ENCODE data around the gene TNS1.

Gene TNS1

GRCh38 chr2:217913436-217913835, 89.4 kb downstream of the TNS1 start:
- no peak for DNase-seq (ENCODE audit: low read depth in 2 of 2)

DNA sequence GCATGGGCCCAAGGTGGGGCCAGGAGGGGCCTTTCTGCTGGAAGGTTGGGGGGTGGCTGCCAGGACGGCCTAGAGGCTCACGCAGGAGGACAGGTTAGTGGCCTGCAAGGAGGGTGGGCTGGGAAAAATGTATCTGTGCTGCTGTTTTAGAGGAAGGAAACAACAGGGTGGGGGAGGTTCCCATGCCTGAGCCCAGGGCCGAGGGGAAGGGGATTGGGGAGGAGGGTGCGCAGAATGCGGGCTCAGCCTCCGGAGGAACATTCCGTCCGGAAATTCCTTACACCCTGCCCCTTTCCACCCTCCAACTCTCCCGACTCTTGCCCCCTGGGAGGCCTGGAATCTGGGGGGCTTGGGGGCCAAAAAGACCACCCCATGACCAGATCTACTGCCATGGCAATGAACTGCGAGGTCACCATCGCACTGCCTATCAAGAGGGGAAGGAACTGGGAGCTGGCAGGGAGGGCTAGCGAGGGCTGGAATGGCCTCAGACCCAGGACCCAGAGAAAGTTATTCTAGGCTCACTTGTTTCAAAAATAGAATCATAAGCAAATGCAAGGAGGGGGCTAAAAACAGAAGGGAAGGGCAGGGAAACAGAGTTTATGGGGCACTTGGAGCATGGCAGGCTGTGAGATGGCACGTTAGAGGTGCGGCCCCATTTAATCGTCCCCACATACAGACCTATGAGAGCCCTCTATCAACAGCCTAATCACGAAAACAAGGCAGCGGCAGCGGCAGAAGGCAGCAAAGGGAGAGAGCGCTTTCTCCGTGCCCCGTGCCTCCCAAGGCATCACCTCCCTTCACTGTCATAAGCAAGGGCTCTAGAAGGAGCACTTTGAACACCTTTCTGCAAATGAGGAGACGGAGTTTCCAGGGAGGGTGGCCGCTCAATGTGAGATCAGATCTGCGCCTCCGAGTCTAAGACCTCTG, 90.4 kb downstream of the TNS1 start:
- DNase-seq (ENCODE audit: low read depth in 2 of 2): no peak

DNA sequence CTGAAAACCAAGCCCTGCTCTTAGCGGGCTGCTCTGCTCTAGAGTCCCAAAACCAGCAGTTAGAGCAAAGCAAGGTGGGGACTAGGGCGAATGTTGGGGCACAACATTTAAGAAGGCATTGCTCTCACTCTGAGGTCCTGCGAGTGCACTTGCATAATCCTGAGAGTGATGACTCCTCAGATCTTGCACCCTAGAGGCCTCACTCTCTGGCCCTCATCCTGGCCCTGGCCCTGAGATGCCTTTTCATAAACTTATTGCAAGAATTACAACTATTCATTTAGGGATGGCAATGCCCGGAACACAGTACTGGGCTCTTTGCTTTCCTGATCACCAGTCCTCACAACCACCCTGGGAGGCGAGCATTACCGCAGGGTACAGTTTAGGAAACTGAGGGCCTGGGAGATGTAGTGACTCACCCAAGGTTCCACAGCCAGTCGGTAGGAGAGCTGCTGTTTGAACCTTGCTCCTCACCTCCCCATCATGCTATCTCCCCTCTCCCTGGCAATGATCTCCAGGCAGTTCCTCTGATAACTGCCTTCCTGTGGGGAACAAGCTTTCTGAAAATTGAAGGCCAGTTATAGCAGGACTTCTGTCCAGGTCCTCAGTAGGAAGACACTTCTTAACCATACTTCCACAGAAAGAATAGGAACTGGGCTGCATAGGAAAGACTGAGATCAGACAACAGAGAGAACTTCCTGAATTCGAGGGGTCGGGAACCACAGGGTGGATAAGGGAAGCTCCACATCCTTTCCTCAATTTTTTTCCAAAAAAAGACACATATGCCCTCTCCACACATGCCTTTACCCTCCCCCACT, 91.3 kb downstream of the TNS1 start:
- DNase-seq (ENCODE audit: low read depth in 2 of 2): no peak

DNA sequence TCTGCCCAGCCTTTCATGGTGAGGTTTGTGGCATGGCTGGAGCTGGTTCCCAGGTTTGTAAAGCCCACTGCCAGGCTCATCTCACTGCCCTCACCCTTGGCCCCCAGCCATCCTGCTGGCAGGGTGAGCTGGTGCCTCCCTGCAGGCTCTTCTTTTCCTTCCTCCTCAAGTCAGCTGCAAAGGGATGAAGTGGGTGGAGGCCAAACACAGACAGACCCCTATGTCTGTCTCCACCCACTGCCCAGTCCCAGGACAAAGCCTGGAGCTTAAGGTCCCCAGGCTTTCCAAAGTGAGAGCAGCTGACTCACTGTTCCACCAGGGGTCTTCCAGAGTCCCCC, 92.0 kb downstream of the TNS1 start:
- DNase-seq (ENCODE audit: low read depth in 2 of 2): no peak

DNA sequence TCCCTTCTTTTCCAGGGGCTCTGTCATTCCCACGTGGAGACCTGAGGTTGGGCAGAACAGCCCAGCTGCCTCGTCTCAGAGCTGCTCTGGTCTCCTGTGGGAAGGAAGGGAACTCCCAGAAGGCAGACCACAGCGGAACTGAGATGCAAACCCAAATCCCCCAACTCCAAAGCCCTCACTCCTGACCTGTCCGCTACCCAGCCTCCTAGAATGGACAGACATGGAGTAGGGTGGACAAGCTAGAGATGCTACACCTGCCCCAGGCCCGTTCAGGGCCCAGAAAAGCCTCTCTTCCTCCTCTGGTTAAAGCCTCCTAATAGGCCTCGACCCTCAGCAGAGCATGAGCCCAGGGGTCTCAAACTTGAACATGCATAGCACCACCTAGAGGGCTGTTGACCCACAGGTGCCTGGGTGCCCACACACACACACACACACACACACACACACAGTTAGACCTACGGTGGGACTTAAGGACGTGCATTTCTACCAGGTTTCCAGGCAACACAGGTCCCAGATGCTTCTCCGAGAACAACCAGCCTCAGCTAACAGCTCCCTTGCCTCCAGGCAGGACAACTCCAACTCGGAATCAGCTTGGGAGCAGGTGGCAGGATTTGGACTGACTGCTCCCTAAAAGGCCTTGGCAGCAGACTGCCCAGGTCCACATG, 93.5 kb downstream of the TNS1 start:
- no peak for DNase-seq (ENCODE audit: low read depth in 2 of 2)

DNA sequence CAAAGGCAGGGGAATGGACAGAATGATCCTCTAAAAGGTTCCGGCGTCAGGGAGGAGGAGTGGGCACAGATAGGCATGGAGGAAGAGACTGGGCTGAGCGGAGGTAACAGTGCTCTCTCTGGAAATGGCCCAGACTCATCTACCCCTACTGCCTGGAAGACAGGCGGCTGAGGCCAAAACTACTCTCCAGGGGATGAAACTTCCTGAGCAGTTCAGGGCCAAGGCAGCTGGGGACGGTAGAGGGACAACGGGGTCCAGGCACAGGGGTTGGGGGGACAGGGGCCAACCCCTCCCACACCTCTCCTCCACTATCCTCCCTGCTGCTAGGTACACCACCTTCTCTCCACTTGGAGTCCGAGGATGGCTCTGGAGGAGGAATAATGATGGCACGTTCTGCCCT, 94.3 kb downstream of the TNS1 start:
- no peak for DNase-seq (ENCODE audit: low read depth in 2 of 2)

DNA sequence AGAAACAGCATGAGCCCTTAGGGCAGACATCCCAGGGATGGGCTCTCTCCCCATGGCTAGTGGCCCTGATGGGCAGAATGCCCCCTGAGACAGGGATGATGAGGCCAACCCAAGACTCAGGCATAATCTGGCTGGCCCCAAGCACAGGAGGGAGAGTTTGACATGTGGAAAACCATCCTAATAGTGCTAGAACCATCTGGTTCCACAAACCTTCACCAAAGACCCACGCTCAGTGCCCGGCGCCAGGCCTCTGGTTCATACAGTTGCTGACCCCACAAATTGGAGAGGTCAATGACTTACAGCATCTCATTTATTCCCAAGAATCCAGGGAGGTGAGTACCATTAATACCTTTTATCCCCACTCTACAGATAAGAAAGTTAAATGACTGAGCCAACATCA, 95.5 kb downstream of the TNS1 start:
- no peak for DNase-seq (ENCODE audit: low read depth in 2 of 2)

- DNase-seq (ENCODE audit: low read depth in 2 of 2): no peak
Measured at GRCh38 chr2:217906798-217907197, 96.0 kb downstream of the TNS1 start.

GRCh38 chr2:217905896-217906295, 96.9 kb downstream of the TNS1 start:
- no peak for DNase-seq (ENCODE audit: low read depth in 2 of 2)

- no peak for DNase-seq (ENCODE audit: low read depth in 2 of 2)
Measured at GRCh38 chr2:217905395-217905794, 97.4 kb downstream of the TNS1 start.

GRCh38 chr2:217904614-217904965, 98.2 kb downstream of the TNS1 start:
- DNase-seq (ENCODE audit: low read depth in 2 of 2): no peak

GRCh38 chr2:217903859-217904613, 98.8 kb downstream of the TNS1 start:
- no peak for DNase-seq (ENCODE audit: low read depth in 2 of 2)

- no peak for DNase-seq (ENCODE audit: low read depth in 2 of 2)
Measured at GRCh38 chr2:217903142-217903858, 99.5 kb downstream of the TNS1 start.

GRCh38 chr2:217902379-217903141, 100.2 kb downstream of the TNS1 start:
- DNase-seq (ENCODE audit: low read depth in 2 of 2): no peak

DNA sequence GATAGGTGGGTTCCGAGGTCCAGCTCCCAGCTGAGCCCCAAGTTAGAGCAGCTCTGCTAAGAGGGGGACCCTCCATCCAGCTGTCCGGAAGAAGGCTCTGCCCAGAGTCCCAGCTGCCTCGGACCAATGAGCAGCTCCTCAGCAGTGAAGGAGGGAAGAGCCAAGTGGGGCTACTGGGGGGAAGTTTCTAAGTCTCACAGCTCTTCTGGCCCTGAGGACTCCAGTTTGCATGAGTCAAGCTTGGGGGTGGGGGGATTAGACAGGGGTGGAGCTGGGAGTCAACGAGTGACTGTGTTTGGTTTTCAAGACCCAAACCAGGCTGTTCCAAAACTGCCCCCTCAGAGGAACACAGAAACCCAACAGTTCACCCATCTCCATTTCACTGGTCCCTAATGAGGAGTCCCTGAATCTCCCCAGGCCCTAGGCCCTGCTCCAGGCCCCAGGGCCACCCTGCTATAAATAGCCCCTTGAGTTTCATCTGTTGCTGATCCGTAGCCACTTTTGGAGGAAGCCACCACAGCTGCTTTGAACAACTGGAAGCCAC, 100.9 kb downstream of the TNS1 start:
- peak; percentile 28 to 29 for DNase-seq (ENCODE audit: low read depth in 2 of 2)

GRCh38 chr2:217901400-217901799, 101.4 kb downstream of the TNS1 start:
- DNase-seq (ENCODE audit: low read depth in 2 of 2): no peak

DNA sequence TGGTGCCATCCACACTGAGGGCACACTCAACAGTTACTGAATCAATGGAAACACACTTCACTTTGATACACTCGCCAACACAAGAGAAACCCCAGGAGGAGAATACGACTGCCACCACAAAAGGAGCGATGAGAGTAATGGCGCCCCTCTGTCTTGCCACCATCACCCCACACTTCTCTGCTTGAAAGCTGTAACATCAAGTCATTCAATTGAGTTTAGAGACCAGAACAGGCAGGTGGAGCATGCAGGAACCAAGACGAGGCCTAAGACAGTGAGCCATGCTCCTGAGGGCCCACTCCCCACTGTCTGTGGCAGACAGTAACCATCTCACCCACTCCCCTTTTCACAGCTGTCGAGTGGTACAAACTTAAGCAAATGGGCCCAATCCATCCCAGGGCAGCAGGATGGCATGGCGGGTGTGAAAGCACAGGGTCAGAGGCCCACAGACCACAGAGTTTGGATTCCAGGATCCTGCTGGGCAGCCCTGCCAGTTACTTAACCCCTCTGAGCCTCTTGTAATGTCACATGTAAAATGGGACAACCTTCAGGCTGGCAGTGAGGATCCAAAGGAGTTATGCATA, 101.9 kb downstream of the TNS1 start:
- no peak for DNase-seq (ENCODE audit: low read depth in 2 of 2)

DNA sequence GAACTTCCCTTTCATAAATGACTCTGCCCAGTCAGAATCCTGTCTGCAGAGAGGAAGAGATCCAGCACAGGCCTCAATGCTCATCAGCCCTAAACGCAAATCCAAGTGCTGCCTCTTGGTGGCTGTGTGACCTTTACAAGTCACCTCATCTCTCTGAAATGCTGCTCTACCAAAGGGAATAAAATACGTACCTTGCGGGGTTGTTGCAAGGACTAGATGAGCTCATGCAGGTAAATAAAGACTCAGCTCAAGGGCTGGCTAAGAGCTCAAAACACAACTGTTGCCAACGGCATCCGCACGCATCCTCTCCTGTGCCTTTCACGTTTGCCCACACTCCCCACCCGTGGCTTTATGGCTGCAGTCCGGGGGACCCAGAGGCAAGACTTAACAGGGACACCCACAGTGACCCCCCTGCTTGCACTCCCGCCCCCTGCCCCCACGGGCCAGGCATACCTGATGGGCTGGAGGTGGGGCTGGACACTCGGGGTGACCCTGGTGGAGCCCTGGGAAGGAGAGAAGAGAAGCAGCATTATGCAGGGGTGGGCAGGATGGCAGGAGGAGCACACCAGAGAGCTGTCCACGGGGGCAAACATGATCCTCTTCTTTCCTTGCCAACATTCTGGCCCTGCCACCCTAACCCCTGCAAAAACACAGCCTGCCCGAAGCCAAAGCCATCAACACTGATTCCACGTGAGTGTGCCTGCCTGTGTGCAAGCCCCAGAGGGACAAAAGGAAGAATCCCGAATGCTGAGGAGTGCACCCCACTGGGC, 102.6 kb downstream of the TNS1 start:
- DNase-seq (ENCODE audit: low read depth in 2 of 2): no peak

Measured in fibroblast of skin of left biceps (primary cell).